ENCODE results near the gene TMPRSS6. TPM values are rescaled to one million over a fixed set of nuclear protein-coding genes. Genes with fewer than 3 reads are reported as not detected.
A peak's percentile ranks its signal among the peaks of the same experiment; 100 is the strongest.

The TMPRSS6 gene
- total and polyA plus RNA-seq, 2 donors from 2014 or later = 1.4 TPM; not detected in 1

DNA sequence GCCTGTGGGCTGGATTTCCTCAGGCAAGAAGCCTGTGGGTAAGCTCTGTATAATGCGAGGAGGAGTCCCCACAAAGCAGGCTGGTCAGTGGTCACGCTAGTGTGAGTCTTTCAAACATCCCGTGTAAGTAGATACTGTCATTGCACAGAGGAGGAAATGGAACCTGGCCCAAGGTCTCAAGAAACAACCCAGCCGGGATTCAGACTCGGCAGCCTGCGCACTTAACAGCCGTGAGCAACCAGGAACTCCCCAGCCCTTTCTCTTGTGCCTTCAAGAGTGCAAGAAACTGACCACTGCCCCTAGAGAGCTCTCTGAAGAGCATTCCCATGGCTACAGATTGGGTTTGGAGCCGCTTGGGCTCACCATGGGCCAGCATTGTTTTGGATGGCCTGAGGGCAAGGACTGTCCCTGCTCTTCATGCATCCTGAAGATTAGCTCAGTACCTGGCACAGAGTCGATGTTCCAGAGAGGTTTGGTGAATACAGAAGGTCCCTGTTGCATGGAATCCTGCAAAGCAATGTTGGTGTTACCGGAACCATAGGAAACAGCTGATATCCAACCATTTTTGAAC, 83.9 kb downstream of the TMPRSS6 start:
- intact Hi-C loops (cut with DNase I) = no loop called here
- H3K9me3 ChIP-seq (ENCODE audit: control insufficient read depth in 2 of 3, insufficient read depth in 1 of 3, low read length in 3 of 3) = no peaks in the 10 kb centered on the region
- no peak overlapping the region for H3K9ac ChIP-seq (ENCODE audit: low read length in 3 of 3)
- no peaks in the 10 kb centered on the region for H3K27me3 ChIP-seq (ENCODE audit: control insufficient read depth, insufficient read depth, low read length)
- H3K4me1 ChIP-seq (ENCODE audit: control insufficient read depth in 2 of 3, insufficient read depth in 2 of 3, low read depth in 1 of 3, low read length in 3 of 3) = peaks cover 0 to 21% (median 5%) of the 10 kb centered on the region in 3 donors
- peak overlapping the region in 2 of 3 donors; percentile 2 to 35 for H3K4me3 ChIP-seq (ENCODE audit: low read length in 3 of 3)
- H3K36me3 ChIP-seq (ENCODE audit: control insufficient read depth in 2 of 3, insufficient read depth in 3 of 3, low read length in 3 of 3) = peaks cover 2 to 15% (median 2%) of the 10 kb centered on the region in 3 donors
- FAIRE-seq (no peak), DNase-seq (peak in 4 of 5 donors; percentile 15 to 75 (median 64))
- TF ChIP-seq, protein P1, sequence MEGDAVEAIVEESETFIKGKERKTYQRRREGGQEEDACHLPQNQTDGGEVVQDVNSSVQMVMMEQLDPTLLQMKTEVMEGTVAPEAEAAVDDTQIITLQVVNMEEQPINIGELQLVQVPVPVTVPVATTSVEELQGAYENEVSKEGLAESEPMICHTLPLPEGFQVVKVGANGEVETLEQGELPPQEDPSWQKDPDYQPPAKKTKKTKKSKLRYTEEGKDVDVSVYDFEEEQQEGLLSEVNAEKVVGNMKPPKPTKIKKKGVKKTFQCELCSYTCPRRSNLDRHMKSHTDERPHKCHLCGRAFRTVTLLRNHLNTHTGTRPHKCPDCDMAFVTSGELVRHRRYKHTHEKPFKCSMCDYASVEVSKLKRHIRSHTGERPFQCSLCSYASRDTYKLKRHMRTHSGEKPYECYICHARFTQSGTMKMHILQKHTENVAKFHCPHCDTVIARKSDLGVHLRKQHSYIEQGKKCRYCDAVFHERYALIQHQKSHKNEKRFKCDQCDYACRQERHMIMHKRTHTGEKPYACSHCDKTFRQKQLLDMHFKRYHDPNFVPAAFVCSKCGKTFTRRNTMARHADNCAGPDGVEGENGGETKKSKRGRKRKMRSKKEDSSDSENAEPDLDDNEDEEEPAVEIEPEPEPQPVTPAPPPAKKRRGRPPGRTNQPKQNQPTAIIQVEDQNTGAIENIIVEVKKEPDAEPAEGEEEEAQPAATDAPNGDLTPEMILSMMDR (IDR thresholded peaks at IDR 0.05; ENCODE audit: borderline replicate concordance, extremely low read depth, insufficient read depth) = no peak
- peak overlapping the region in 1 of 2 donors; percentile 42 for H3K27ac ChIP-seq (ENCODE audit: low read depth in 2 of 2, low read length in 2 of 2)

DNA sequence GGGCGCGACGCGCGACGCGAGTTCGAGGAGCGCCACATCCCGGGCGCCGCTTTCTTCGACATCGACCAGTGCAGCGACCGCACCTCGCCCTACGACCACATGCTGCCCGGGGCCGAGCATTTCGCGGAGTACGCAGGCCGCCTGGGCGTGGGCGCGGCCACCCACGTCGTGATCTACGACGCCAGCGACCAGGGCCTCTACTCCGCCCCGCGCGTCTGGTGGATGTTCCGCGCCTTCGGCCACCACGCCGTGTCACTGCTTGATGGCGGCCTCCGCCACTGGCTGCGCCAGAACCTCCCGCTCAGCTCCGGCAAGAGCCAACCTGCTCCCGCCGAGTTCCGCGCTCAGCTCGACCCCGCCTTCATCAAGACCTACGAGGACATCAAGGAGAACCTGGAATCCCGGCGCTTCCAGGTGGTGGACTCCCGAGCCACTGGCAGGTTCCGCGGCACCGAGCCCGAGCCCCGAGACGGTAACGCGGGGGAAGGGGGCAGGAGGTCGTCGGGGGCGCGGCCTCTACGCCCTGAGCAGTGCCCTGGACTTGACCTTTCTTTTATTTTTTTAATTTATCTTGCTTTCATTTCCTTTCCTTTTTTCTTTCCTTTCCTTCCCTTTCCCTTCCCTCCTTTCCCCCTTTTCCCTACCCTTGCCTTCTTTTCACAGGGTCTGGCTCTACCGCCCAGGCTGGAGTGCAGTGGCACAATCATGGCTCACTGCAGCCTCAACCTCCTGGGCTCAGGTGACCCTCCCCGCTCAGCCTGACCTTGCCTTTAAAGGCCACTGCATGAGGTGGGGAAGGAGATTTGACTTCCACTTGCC, 85.0 kb downstream of the TMPRSS6 start:
- intact Hi-C loops (cut with DNase I) = no loop called here
- H3K9me3 ChIP-seq (ENCODE audit: control insufficient read depth in 2 of 3, insufficient read depth in 1 of 3, low read length in 3 of 3) = no peaks in the 10 kb centered on the region
- no peak for FAIRE-seq
- TF ChIP-seq, protein P1 (IDR thresholded peaks at IDR 0.05; ENCODE audit: borderline replicate concordance, extremely low read depth, insufficient read depth) = no peak
- H3K27me3 ChIP-seq (ENCODE audit: control insufficient read depth, insufficient read depth, low read length) = no peaks in the 10 kb centered on the region
- H3K9ac ChIP-seq (ENCODE audit: low read length in 3 of 3) = no peak overlapping the region
- peak overlapping the region in 2 of 3 donors; percentile 2 to 35 for H3K4me3 ChIP-seq (ENCODE audit: low read length in 3 of 3)
- peak overlapping the region; percentile 42 to 43 for H3K27ac ChIP-seq (ENCODE audit: low read depth in 2 of 2, low read length in 2 of 2)
- DNase-seq = peak in 1 of 5 donors; percentile 67
- H3K4me1 ChIP-seq (ENCODE audit: control insufficient read depth in 2 of 3, insufficient read depth in 2 of 3, low read depth in 1 of 3, low read length in 3 of 3) = peaks cover 0 to 21% (median 5%) of the 10 kb centered on the region in 3 donors
- peaks cover 2 to 15% (median 2%) of the 10 kb centered on the region in 3 donors for H3K36me3 ChIP-seq (ENCODE audit: control insufficient read depth in 2 of 3, insufficient read depth in 3 of 3, low read length in 3 of 3)

DNA sequence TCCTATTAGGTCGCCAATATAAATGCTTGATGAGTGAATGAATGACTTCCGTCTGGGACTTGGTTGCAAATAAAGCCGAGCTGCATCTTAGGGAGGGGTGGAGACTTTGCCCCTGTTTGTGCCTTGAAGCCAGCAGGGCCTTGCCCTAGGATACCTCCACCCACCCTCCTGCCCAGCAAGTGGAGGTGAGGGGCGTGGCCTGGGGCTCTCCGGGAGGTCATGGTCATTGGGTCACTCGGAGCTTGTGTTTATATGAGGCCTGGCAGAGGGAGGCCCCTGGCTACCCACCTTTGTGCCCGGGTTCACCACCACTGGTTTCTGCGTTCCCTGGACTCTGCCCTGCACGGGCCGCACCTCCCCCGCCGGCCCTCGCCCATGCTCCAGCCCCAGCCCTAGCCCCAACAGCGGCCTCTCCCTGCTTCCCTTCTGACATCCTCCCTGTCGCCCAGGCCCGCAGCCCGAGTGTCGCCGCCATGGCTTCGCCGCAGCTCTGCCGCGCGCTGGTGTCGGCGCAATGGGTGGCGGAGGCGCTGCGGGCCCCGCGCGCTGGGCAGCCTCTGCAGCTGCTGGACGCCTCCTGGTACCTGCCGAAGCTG, 85.7 kb downstream of the TMPRSS6 start:
- Histone ChIP-seq H3K27ac (ENCODE audit: low read depth in 2 of 2, low read length in 2 of 2) (peak overlapping the region in 1 of 2 donors; percentile 43), H3K9me3 (ENCODE audit: control insufficient read depth in 2 of 3, insufficient read depth in 1 of 3, low read length in 3 of 3) (no peaks in the 10 kb centered on the region), H3K4me3 (ENCODE audit: low read length in 3 of 3) (no peak overlapping the region), H3K27me3 (ENCODE audit: control insufficient read depth, insufficient read depth, low read length) (no peaks in the 10 kb centered on the region), H3K4me1 (ENCODE audit: control insufficient read depth in 2 of 3, insufficient read depth in 2 of 3, low read depth in 1 of 3, low read length in 3 of 3) (peaks cover 0 to 21% (median 5%) of the 10 kb centered on the region in 3 donors), H3K9ac (ENCODE audit: low read length in 3 of 3) (no peak overlapping the region), H3K36me3 (ENCODE audit: control insufficient read depth in 2 of 3, insufficient read depth in 3 of 3, low read length in 3 of 3) (peaks cover 2 to 12% (median 2%) of the 10 kb centered on the region in 3 donors)
- DNase-seq (peak in 2 of 5 donors; percentile 37 to 54), FAIRE-seq (no peak)
- intact Hi-C loops (cut with DNase I) = no loop called here
- TF ChIP-seq, protein P1 (IDR thresholded peaks at IDR 0.05; ENCODE audit: borderline replicate concordance, extremely low read depth, insufficient read depth) = no peak

All from kidney (tissue), 14 donors.